SH-SY5Y (cell line): Measurements from ENCODE around the gene PIK3R4.

Source experiments
- GATA2 ChIP-seq: IDR thresholded peaks from 2 replicates; pipeline ENCODE4 v1.6.1; 2011; ENCODE audit warnings: mild to moderate bottlenecking, low read depth, low read length
- GATA3 ChIP-seq: IDR thresholded peaks from 2 replicates; pipeline ENCODE4 v1.6.1; 2011; ENCODE audit warnings: low read depth, mild to moderate bottlenecking, low read length, moderate library complexity

DNA sequence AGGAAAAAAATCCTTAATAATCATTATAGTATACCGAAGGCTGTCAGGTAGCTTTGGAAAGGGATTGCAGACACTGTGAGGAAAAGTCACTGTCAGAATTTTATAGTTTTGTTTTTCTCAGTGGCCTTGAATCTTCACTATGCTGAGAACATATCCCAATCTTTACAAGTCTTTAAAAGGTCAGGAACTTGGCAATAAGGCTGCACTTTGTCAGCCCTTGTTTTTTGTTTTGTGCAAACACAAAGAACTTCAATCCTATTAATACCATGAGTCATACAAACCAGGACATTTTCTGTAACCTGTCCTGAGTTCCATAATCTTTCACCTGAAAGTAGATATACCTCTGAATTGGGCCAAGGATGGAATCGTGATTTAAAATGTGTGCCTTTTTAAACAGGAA is 45.6 kb upstream of the PIK3R4 start:
- no peak for TF ChIP-seq GATA2
- TF ChIP-seq GATA3: no peak
